MM.1S (cell line): ENCODE results near the gene ANKRD16.

Experiments
- CTCF ChIP-seq: fragments of 300-600 bp; sonication (generic); IDR thresholded peaks from 2 replicates; pipeline ENCODE4 v1.5.1; 2016; ENCODE audit warnings: antibody characterized with exemption, low read length, mixed read lengths
- EZH2 ChIP-seq: fragments of 300-600 bp; sonication (generic); optimal IDR thresholded peaks from 2 replicates; pipeline ENCODE3; 2017; ENCODE audit warnings: low read depth, mild to moderate bottlenecking, antibody characterized with exemption, low read length, mixed read lengths

GRCh38 chr10:5843686-5844344, 45.9 kb downstream of the ANKRD16 start:
- no peak for TF ChIP-seq EZH2
- TF ChIP-seq CTCF, result no peak
